ENCODE measurements around the gene SINHCAF. TPM values are rescaled to one million over a fixed set of nuclear protein-coding genes. Genes with fewer than 3 reads are reported as not detected.

Gene SINHCAF
- total RNA-seq, 4 donors from 2014 or later: 47.8 to 86.1 (median 66.3) TPM

DNA sequence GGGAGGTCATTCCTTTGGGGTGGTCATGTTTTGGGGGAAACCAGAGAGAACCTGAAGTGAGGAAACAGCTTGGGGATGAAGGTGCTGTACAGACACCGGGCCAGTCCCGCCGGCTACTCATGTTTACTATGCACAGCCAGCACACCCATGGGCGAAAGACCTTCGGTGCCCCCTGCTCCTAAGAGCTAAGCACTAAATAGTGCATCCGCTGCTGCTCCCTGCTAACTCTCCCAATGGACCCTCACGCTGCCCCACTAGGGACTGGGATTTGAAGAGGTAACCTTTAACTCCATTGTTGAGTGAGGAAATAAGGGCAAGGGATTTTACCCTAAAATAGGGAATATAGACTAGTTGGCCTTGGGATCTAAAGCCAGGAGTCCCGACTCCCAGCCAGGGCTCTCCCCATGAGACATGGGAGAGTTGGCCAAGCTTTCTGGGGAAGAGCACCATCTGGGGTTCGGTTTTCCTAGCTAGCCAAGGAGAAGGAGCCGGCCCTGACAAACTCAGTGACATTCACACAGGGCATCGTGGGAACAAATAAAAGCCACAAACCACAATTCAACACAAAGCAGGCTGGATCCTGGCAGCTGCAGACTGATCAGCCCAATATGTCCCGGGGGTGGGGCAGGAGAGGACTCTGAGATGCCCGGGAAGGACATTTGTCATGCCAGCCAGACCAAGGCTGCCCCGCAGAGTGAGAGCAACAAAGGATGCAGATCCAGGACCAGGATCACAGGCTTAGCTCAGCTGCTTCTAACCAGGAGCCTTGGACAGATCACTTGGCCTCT is 91.7 kb downstream of the SINHCAF start:
- Histone ChIP-seq H3K27me3 (no peaks in the 10 kb centered on the region), H3K36me3 (no peaks in the 10 kb centered on the region), H3K9me3 (no peaks in the 10 kb centered on the region), H3K27ac (no peak overlapping the region), H3K4me1 (no peaks in the 10 kb centered on the region), H3K4me3 (no peak overlapping the region)
- TF ChIP-seq POLR2A (IDR thresholded peaks at IDR 0.05): no peak
- TF ChIP-seq POLR2AphosphoS5 (IDR thresholded peaks at IDR 0.05): no peak
- TF ChIP-seq, protein P1, sequence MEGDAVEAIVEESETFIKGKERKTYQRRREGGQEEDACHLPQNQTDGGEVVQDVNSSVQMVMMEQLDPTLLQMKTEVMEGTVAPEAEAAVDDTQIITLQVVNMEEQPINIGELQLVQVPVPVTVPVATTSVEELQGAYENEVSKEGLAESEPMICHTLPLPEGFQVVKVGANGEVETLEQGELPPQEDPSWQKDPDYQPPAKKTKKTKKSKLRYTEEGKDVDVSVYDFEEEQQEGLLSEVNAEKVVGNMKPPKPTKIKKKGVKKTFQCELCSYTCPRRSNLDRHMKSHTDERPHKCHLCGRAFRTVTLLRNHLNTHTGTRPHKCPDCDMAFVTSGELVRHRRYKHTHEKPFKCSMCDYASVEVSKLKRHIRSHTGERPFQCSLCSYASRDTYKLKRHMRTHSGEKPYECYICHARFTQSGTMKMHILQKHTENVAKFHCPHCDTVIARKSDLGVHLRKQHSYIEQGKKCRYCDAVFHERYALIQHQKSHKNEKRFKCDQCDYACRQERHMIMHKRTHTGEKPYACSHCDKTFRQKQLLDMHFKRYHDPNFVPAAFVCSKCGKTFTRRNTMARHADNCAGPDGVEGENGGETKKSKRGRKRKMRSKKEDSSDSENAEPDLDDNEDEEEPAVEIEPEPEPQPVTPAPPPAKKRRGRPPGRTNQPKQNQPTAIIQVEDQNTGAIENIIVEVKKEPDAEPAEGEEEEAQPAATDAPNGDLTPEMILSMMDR (IDR thresholded peaks at IDR 0.05): no peak
- TF ChIP-seq EP300 (IDR thresholded peaks at IDR 0.05): no peak
- WGBS: 55% methylated on average over 12 of the region's 14 CpGs
- no peak for DNase-seq (ENCODE audit: low spot score in 2 of 2)

DNA sequence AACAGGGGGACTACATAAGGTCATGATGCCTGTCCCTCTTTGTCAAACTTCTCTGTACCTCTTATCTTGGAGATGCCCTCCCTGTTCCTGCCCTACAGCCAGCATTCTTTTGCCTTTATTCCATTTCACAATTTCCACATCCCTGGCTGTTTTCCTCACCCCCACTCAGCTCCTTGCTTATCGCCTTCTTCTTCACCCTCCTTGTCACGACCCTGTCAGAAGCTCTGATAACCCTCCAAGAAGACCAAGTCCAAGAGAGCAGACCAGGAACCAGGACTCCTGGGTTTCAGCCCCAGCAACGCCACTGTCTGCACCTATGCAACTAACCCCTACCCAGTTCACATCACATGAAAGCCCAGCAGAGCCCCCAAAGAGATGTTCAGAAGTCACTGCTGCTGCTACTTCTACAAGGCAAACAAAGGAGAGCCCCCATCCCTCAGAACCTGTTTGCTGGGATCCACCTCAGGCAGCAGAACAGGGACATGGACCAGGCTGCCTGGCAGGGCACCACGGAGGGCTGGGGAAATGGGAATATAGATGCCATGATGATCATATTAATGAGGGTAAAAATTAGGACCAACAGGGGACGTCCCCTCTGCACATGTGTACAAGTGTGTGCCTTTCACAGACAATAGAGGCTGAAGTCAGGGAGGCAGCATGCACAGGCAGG is 92.8 kb downstream of the SINHCAF start:
- Histone ChIP-seq H3K27ac (no peak overlapping the region), H3K4me3 (no peak overlapping the region), H3K9me3 (no peaks in the 10 kb centered on the region), H3K27me3 (no peaks in the 10 kb centered on the region), H3K36me3 (no peaks in the 10 kb centered on the region), H3K4me1 (no peaks in the 10 kb centered on the region)
- no peak for DNase-seq (ENCODE audit: low spot score in 2 of 2)
- WGBS: 66% methylated on average over 5 of the region's 5 CpGs
- TF ChIP-seq POLR2AphosphoS5 (IDR thresholded peaks at IDR 0.05) (no peak), POLR2A (IDR thresholded peaks at IDR 0.05) (no peak), EP300 (IDR thresholded peaks at IDR 0.05) (no peak)
- TF ChIP-seq, protein P1 (IDR thresholded peaks at IDR 0.05): no peak

DNA sequence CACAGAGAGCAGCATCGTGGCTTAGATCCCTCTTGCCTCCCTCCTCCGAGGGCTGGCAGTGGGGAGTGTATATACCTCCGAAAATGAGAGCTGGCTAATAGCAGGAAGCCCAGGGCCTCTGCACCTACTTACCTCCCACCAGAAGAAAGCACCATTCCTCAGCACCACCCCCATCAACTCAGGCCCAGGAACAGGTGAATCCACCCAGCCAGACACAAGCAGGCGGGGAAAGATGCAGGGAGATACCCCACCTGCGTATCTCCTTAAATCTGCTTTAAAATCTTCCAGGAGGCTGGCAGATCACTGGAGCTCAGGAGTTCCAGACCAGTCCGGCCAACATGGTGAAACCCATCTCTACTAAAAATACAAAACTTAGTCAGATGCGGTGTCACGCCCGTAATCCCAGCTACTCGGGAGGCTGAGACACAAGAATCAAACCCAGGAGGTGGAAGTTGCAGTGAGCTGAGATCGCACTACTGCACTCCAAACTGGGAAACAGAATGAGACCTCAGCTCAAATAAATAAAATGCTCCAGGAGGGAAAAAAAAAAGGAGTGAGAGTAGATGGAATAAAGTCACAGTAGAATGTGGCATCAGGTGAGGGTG is 93.5 kb downstream of the SINHCAF start:
- Histone ChIP-seq H3K36me3 (no peaks in the 10 kb centered on the region), H3K9me3 (no peaks in the 10 kb centered on the region), H3K4me1 (no peaks in the 10 kb centered on the region), H3K27ac (no peak overlapping the region), H3K27me3 (no peaks in the 10 kb centered on the region), H3K4me3 (no peak overlapping the region)
- WGBS: 68% methylated on average over 10 of the region's 11 CpGs
- DNase-seq (ENCODE audit: low spot score in 2 of 2): no peak
- TF ChIP-seq, protein P1 (IDR thresholded peaks at IDR 0.05): no peak
- TF ChIP-seq POLR2AphosphoS5 (IDR thresholded peaks at IDR 0.05) (no peak), EP300 (IDR thresholded peaks at IDR 0.05) (no peak), POLR2A (IDR thresholded peaks at IDR 0.05) (no peak)

DNA sequence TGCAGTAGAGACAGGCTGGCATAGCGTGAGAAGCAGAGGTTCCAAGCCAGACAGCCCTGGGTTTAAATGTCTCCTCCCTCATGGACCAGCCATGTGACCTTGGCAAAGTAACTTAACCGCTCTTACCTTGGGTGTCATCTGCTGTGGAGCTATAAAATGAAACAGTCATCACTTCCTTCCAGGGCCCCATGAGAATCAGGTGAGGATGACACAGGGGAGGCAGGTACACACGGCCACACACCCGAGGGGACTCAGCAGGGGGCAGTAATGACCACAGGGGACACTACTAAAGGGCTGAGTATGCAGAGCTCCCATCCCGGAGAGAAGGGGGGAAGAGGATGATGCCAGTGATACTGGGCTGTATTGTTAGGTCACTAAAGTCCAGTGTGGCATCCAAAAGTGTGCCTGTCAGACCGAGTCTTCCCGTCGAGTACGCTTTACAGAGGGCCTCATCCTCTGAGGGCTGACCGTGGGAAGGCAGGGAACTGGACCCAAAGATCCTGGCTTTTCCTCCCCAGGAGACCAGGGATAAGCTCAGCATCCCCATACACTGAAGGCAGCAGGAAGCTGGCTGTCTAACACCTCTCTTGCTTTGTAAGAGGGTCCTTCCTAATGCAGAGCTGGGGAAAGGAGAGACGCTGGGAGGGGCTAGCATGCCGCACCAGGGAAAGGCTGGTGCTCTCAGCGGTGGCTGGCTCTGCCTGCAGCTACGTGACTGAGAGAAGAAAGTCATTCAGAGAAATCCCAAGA is 94.2 kb downstream of the SINHCAF start:
- no peaks in the 10 kb centered on the region for H3K27me3 ChIP-seq
- 90% methylated on average over 14 of the region's 14 CpGs for WGBS
- no peak for TF ChIP-seq EP300 (IDR thresholded peaks at IDR 0.05)
- no peak for TF ChIP-seq POLR2AphosphoS5 (IDR thresholded peaks at IDR 0.05)
- TF ChIP-seq POLR2A (IDR thresholded peaks at IDR 0.05): no peak
- TF ChIP-seq, protein P1 (IDR thresholded peaks at IDR 0.05): no peak
- no peak for DNase-seq (ENCODE audit: low spot score in 2 of 2)
- H3K27ac ChIP-seq: no peak overlapping the region
- H3K36me3 ChIP-seq: no peaks in the 10 kb centered on the region
- no peaks in the 10 kb centered on the region for H3K9me3 ChIP-seq
- H3K4me1 ChIP-seq: no peaks in the 10 kb centered on the region
- no peak overlapping the region for H3K4me3 ChIP-seq
